ENCODE results near the gene HACD2. TPM values are rescaled to one million over a fixed set of nuclear protein-coding genes. Genes with fewer than 3 reads are reported as not detected.
A peak's percentile ranks its signal among the peaks of the same experiment; 100 is the strongest.

The HACD2 gene
- total RNA-seq, 1 donor from 2014 or later, result 23.5 TPM

- DNase-seq, result no peak
Measured at GRCh38 chr3:123481722-123482457, 103.0 kb downstream of the HACD2 start.

- DNase-seq, result no peak
Measured at GRCh38 chr3:123481071-123481470, 103.8 kb downstream of the HACD2 start.

DNA sequence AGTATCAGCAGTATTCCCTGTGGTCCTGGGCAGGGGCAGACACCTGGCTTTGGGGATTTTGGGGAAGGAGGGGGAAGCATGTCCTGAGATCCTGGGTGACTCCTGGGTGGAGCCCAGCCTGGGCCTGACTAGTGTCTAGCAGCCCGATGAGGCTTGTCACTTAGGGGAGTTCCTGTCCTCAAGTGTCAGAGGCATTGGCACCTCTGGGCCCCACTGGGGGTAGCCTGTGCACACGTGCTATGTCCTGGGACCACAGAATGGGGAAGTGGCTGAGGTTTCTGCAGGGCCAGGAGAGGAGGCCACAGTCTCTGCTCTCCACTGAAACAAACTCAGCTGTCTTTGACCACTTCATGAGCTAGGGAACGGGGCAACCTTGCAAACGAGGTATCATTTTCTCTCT, 104.4 kb downstream of the HACD2 start:
- DNase-seq, result no peak

DNA sequence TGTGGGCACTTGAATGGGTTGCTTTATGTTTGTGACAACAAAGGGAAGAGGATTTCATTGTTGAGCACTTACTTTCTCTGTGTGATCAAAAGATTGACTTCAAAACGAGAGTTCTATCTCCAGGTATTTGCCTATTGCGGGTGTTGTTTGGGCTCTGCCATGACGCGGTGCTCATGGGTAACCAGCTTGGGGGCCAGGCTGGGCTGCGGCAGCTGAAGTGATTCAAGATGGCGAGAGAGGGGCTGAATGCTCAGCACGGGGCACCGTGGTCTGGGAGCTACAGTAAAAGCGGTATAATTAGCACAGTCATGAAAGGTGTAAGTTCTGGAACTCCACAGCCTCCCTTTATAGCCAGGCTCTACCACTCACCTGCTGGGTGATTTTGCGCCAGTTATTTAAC, 105.0 kb downstream of the HACD2 start:
- DNase-seq, result no peak

DNA sequence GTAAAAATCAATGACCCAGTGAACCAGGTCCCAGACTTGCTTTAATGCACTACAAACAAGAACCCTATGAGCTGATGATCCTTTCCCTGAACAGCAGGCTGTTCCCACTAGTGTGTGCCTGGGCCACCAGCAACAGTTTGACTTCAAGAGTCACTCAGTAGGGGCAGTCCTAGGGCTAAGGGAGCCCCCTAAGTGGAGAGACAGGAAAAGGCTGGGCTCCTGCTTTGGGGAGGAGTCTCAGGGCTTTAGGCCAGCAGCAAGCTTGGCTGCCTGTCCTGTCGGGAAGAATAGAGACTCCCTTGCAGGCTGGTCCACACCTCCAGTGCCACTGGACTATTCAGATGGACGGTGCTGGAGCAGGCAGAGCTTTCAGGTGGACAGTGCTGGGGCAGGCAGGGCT, 106.5 kb downstream of the HACD2 start:
- no peak for DNase-seq

DNA sequence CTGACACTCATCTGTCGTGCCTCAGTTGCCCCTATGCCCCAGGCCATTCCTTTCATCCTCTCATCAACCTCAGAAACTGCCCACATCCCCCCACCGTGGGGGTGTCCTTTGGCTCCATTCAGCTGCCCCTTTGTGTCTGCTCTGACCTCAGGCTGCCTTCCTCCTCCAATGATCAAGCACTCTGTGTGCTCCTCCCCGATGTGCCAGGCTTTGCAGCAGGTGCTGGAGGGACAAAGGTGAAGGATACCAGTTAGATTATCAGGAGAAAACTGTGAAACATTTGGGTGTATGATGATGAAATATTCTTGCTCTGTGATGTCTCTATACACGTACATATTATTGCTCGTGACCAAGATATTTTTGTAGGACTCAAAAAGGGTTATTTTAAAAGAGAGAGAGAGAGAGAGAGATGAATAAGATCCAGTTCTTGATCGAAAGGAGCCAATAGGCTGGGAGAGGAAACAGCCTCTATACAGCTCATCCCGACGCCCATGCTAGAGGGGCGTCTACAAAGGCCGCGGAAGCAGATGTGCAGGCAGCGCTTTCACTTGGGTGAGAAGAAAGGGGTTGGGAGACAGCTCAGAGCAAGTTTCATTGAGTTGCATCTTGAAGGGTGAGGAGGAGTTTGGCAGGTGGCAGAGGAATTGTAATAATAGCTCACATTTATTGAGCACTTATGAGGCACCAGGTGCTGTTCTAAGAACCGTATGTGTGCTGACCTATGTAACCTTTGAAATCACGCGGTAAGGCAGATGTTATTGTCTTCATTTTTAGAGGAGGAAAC, 107.7 kb downstream of the HACD2 start:
- DNase-seq, result no peak

DNA sequence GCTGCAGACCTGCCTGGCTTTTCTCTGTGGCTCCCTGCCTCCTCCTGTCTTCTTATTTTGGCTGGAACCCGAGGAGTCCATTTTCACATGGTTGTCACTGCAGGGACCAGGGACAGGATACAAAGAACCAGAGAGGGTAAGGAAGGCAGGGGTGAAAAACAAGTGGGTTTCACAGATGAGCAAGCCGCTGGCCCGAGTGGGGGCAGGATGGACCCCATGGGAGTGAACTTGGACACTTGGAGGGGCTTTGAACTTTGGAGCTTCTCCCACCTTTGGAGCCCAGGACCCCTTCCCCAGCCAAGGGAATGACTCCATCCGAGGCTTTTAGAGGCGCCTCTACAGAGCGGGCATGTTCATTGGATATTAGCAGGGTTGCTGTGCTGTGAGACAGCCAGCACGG, 109.1 kb downstream of the HACD2 start:
- DNase-seq, result no peak

DNA sequence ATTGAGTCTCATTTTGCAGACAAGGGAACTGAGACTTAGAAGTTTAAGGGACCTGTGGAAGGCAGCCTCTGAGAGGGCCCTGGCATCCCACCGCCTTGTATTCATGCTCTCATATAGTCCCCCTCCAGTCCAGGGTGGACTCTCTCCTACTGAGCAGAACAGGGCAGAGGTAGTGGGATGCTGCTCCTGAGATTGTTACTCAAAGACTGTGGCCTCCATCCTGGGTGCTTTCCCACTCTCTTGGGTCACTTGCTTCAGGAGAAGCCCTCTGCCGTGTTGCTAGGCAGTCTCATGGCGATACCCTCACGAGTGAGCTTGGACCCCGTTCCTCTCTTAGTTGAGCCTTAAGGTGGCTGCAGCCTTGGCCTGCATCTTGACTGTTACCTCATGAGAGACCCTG, 113.7 kb downstream of the HACD2 start:
- no peak for DNase-seq

DNA sequence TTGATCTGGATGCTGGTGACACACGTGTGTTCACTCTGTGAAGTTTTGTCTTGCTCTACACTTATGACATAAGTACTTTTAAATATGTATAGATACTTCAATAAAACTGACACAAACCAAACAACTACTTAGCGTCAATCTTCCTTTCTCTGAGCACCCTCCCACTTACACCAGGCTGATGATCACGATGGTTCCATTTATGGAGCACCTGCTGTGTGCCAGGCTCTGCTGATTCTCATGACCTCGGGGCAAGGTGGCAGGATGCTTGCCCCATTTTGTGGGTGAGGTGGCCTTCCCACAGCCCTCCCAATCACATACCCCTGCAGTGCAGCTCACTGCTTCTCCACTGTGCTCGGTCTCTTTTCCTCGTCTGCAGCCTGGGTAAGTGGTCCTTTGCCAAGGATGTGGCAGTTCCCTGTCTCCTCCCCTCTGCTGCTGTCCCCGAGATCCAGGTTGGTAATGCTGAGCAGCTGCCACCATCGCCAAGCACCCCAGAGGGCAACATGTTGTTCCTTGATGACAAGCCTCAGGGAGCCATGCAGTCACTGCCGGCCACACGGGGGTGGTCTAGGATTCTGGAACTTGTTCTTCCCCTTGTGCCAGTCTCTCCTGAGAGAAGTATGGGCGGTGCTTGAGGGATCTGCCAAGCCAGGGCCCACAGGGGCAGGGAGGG, 115.4 kb downstream of the HACD2 start:
- no peak for DNase-seq

DNA sequence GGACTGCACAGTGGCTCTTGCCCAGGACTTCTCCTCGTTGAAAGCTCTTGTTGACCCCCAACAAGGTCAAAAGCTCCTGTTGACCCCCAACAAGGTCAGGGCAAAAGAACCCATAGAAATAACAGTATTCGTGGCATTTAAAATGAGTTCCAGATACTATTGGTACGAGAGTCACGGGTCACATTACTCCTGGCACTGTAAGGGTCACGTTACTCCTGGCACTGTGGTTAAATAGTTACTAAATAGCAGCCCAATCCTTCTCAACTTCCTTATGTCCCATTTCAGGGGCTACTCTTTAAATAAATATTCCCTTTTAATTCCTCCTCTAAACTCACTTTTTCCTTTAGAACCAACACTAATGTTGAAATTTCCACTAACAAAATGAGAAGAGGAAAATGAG, 117.8 kb downstream of the HACD2 start:
- no peak for DNase-seq

DNA sequence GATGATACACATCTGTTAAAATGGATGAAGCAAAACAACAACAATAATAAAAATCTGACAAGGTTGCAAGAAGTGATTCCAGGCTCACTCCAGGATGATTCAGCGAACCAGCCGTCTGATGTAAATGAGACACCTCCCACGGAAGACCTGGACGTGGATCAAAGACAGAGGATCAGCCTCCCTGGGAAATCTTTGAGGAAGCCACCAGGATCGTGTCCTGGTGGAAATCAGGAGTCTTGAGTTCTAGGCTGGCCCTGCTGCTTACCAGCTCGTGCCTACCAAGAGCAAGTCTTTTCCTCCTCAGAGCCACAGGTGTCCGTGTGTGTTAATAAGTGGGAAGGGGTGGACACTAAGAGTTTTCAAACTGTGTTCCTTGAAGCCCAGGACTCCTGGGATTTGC, 120.6 kb downstream of the HACD2 start:
- DNase-seq, result no peak

DNA sequence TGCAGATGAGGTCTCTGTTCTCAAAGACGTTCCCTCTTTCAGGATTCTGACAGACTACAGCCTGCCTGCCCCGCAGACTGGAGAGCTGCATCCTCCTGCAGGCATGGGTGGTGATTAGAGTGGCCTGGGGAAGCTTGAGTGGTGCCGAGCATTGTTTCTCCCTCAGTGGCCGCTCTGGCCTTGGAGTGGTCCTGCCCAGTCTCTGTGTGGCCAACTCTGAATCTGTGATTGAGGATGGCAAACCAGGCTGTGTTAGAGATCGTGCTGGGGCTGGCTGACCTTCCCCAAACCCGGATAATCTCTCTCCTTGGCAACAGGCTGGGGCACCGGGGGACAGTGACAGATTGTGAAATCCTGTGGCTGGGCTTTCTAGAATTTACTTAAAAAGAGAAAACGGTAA, 125.0 kb downstream of the HACD2 start:
- no peak for DNase-seq

- DNase-seq, result no peak
Measured at GRCh38 chr3:123458255-123458654, 126.6 kb downstream of the HACD2 start.

- DNase-seq, result no peak
Measured at GRCh38 chr3:123457841-123458240, 127.0 kb downstream of the HACD2 start.

DNA sequence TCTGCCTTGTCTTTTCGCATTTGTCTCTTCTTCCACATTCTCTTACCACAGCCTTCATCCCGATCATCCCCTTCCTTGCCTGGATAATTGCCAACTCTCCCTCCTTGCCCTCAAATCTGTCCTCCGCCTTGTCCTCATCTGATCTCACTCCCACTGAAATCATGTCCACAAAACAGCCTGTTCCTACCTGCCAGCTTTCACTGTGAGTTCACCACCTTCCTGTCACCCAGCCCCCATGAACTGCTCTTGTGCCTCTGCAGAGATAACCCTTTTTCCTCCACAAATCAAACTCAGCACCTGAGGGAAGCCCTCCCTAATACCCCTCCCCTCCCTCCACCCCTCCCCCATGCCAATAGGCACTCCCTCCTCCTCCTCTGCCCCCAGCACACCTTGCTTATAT, 131.2 kb downstream of the HACD2 start:
- no peak for DNase-seq

GRCh38 chr3:123451186-123451585, 133.7 kb downstream of the HACD2 start:
- no peak for DNase-seq

GRCh38 chr3:123449997-123450604, 134.8 kb downstream of the HACD2 start:
- DNase-seq, result peak; percentile 64

DNA sequence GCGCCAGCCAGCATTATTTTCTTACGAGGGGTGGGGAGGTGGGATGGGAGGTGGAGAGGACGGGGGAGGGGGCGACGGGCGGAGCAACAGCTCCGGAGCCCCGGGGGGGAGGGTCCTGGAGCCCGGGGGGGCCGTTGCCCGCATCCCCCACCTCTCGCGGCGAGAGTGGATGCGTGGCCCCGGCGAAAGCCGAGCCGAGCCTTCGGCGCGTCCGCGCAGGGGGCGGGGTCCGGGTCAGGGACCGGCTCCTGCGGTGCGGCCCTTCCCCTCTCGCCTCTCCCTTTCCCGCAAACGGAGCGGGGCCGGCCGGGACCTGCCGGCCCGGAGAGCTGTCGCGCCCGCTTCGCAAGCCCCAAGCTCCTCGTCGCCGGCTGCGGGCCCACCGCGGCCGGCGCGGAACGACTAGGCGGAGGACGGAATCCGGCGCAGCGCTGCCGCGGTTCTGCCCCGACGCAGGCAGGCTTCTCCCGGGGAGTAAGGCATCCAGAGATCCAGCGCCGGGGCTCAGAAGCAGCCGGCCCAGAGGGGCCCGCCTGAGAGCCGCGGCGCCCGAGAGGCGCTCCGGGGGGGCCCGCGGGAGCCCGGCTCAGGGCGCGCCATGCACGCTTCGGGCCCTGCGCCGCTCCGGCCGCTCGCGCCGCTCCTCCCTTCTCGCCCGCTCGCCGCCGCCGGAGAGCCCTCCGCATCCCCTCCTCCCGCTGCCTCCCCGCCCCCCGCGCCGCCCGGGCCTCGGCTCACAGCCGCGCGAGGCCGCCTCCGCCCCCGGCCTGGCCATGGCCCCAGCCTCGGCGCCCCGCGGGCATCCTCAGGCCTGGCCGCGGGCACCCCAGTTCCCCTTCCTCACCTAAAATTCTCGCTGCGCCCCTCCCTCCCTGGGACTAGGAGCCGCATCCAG, 135.5 kb downstream of the HACD2 start:
- peak; percentile 50 for DNase-seq

GRCh38 chr3:123448536-123449101, 136.2 kb downstream of the HACD2 start, which contains the start of gene ADCY5:
Gene ADCY5, minus strand, starts transcription at chr3:123449090. Its CDS starts 545 bp downstream, at chr3:123448545.
- DNase-seq, result peak; percentile 28

- peak; percentile 40 for DNase-seq
Measured at GRCh38 chr3:123447749-123448517, 136.9 kb downstream of the HACD2 start.

DNA sequence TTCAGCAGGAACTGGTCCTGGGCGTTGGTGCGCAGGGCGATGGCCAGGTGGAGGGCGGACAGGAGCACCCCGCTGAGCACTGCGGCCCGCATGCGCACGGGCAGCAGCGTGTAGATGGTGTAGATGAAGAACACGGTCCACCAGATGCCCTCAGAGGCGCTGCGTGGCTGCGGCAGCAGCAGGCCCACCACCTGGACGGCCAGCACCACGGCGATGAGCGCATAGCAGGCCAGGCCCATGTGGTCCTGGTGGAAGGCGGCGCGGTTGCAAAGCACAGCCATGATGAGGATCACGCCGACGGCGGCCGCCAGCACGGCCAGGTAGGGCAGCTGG, 137.5 kb downstream of the HACD2 start:
- no peak for DNase-seq
